Mesenteric fat pad (tissue), 1 donor: ENCODE results near the gene CYTH3. TPM values are rescaled to one million over a fixed set of nuclear protein-coding genes. Genes with fewer than 3 reads are reported as not detected.
"Not testable (repeated sequence)": the region's sequence is repeated elsewhere in the genome, so short reads cannot be mapped to it uniquely, and the experiment has no call there.

Source experiments
- DNase-seq: peaks from one replicate; pipeline ENCODE4 v3.0.0-alpha.2; 2020; ENCODE audit warnings: low spot score
- total RNA-seq: library from RNA; stranded (reverse); fragmentation: NEBNext Ultra II Directional; extraction: Animal tissue kit (Norgen Biotek cat#: 25700); gene quantifications from one replicate; pipeline ENCODE4 v1.2.1, GENCODE V29; 2021
- donor health status: DM: yes; HTN: yes; CAD: no.

Gene CYTH3
- total RNA-seq, 1 donor from 2014 or later: 36.1 TPM

DNA sequence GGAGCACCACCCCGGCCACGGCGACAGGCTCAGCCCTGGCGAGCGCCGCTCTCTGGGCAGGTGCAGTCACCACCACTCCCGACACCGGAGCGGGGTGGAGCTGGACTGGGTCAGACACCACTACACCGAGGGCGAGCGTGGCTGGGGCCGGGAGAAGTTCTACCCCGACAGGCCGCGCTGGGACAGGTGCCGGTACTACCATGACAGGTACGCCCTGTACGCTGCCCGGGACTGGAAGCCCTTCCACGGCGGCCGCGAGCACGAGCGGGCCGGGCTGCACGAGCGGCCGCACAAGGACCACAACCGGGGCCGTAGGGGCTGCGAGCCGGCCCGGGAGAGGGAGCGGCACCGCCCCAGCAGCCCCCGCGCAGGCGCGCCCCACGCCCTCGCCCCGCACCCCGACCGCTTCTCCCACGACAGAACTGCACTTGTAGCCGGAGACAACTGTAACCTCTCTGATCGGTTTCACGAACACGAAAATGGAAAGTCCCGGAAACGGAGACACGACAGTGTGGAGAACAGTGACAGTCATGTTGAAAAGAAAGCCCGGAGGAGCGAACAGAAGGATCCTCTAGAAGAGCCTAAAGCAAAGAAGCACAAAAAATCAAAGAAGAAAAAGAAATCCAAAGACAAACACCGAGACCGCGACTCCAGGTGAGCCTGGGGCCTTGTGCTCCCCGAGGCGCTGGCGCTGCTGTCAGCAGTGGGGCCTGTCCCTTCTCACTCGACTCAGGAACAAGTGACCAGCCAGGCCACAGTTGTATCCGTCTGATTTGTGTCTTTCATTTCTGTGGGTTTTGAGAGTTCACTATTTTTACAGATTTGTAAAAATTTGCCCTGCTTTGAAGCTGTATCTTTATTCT is 117.7 kb downstream of the CYTH3 start:
- DNase-seq: no peak

DNA sequence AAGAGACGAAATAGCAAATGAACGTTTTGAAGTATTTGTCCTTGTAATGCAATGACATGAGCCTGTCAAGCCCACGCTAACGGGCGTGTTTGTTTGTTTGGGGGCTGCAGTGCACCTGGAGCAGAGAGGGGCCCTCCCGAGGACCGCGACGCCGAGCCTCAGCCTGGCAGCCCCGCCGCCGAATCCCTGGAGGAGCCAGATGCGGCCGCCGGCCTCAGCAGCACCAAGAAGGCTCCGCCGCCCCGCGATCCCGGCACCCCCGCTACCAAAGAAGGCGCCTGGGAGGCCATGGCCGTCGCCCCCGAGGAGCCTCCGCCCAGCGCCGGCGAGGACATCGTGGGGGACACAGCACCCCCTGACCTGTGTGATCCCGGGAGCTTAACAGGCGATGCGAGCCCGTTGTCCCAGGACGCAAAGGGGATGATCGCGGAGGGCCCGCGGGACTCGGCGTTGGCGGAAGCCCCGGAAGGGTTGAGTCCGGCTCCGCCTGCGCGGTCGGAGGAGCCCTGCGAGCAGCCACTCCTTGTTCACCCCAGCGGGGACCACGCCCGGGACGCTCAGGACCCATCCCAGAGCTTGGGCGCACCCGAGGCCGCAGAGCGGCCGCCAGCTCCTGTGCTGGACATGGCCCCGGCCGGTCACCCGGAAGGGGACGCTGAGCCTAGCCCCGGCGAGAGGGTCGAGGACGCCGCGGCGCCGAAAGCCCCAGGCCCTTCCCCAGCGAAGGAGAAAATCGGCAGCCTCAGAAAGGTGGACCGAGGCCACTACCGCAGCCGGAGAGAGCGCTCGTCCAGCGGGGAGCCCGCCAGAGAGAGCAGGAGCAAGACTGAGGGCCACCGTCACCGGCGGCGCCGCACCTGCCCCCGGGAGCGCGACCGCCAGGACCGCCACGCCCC is 118.5 kb downstream of the CYTH3 start:
- no peak for DNase-seq

DNA sequence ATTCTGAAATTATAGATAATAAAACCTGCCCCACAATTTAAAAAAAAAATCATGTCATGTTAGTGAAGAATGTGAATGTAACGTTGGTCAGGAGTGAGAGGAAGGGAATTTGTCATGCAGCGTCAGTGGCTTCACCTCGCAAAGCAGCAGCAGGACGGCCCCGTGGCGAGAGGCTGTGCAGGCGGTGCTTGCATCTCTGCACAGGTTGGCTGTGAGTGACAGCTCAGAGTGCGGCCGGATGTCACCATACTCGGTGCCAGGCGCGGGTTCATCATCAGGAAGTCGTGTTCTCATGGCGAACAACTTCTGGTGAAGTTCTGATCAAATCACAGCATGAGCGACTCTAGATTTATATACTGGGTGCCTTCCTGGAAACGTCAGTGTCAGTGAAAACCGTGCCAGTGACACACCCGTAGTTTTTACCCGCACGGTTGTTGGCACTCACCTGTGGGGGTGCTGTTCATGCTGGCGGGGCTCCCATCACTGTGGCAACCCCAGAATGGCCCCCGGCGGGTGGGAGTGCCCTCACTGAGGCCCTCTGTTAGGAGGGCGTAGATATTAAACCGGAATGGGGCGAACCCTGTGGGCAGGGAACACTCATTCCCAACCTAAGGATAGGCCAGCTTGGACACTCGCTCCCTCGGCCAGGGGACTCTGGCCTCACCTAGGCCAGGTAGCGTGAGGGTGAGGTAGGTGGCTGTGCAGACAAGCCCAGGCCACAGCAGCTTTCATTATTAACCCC is 120.3 kb downstream of the CYTH3 start:
- no peak for DNase-seq

DNA sequence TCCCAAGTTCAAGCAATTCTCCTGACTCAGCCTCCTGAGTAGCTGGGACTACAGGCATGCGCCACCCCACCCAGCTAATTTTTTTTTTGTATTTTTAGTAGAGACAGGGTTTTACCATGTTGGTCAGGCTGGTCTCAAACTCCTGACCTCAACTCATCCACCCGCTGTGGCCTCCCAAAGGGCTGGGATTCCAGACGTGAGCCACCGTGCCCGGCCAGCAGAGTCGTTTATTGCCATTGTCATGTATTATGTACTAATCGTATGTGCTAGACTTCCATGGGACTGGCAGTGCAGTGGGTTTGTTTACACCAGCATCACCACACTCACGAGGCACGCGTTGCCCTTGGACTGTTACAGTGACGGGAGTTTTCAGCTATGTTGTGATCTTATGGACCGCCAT is 120.9 kb downstream of the CYTH3 start:
- not testable (repeated sequence) for DNase-seq

DNA sequence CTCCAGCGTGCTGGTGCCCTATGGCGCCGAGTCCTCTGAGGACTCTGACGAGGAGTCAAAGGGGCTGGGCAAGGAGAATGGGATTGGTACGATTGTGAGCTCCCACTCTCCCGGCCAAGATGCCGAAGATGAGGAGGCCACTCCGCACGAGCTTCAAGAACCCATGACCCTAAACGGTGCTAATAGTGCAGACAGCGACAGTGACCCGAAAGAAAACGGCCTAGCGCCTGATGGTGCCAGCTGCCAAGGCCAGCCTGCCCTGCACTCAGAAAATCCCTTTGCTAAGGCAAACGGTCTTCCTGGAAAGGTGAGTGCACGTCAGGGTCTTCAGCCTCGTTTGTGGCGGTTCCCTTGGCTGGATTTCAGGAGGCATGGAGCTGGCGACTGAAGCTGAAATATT is 122.4 kb downstream of the CYTH3 start:
- no peak for DNase-seq

DNA sequence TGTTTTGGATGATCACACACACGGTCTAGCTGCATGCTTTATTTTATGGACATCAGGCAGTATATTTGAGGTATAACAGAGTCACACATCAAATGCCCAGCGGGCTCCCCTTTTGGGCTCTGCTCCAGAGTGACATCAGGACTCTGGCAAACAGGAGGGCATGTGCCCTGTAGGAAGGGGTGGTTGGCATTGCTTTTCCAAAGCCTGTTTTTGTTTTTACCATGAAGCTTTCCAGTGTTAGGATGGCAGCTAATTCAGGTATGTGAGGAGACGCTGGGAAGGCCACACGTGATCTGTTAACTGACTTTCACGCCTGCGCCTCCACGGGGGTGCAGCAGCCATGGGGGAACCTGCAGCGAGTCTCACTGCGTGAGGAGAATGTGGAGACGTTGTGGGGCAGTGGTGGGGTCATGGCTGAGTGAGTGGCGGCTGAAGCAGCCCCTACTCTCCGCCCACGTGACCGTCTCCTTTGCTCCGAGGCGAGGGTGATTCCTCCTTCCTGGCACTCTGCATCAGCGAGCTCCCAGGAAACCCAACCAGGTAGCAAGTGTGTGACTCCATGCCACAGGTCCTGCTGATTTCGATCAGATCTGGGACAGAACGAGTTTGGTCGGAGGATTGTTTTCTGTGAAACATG is 123.6 kb downstream of the CYTH3 start:
- DNase-seq: no peak

DNA sequence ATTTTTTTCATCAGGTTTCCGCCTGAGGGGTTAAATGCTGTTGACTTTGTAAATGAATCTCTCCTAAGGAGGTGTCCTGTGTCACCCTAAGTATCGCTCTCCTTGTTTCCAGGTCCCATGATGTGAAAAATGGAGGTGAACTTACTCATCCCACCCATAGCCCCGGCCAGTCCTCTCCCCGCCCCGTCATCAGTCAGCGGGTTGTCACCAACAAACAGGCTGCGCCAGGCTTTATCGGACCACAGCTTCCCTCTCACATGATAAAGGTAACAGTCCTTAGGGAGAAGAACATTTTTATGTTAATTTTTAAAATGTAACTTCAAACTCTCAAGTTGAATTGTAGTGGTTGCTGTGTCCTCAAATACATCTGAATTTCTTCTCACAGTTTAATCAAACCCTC is 124.8 kb downstream of the CYTH3 start:
- no peak for DNase-seq

DNA sequence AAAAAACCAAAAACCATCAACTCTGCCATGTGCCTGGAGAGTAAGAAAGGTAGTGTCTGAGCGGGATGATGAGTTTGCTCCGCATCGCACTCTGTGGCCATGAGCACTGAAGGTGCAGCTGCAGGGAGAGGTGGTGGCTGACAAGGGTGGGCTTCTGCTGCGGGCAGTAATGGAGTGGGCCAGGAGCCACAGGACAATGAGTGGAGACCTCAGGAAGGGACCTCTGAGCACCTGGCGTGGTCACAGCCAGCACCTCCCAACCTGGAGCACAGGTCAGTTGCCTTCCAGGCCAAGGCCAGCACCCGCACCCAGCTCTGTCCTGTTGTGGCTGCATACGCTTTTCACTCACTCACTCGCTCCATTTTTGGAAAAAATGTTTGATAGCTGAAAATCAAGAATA is 125.8 kb downstream of the CYTH3 start:
- DNase-seq: no peak

DNA sequence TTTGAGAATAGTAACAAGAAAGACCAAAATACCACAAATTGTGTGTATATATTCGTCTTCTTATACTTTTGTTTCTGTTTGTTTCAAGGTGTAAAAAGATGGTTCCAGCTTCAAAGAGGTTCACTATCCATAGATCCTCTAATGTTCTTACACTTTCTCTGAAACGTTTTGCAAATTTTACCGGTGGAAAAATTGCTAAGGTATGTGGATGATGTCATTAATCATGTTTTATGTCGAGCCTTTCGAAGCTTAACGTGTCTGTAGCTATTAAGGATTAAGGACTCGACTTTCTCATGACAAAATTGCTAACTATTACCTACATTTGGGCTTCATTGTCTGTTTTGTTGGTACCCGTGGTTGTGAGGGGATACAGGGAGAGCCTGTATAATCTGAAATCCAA is 128.4 kb downstream of the CYTH3 start:
- DNase-seq: no peak

DNA sequence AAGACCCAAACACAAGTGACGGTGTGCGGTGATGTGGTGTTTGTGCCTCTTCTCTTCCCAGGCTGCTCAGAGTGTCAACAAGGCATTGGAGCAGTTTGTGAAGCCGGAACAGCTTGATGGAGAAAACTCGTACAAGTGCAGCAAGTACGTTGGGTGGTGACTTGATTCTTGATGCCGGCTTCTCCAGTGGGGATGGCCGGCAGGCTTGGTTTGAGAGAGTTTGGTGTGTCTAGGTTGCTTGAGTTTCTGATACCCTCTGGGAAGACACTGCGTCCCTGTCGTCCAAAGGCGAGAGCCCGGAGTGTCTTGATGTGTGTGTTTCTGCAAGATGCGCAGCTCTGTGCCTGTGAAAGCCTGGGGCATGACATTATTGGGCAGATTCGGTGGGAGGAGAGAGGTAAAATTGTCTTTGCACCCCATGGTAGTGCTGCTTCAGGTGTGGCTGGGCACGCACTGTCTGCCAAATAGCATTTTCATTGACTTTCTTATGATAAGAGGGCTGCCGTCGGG is 129.5 kb downstream of the CYTH3 start:
- no peak for DNase-seq

DNA sequence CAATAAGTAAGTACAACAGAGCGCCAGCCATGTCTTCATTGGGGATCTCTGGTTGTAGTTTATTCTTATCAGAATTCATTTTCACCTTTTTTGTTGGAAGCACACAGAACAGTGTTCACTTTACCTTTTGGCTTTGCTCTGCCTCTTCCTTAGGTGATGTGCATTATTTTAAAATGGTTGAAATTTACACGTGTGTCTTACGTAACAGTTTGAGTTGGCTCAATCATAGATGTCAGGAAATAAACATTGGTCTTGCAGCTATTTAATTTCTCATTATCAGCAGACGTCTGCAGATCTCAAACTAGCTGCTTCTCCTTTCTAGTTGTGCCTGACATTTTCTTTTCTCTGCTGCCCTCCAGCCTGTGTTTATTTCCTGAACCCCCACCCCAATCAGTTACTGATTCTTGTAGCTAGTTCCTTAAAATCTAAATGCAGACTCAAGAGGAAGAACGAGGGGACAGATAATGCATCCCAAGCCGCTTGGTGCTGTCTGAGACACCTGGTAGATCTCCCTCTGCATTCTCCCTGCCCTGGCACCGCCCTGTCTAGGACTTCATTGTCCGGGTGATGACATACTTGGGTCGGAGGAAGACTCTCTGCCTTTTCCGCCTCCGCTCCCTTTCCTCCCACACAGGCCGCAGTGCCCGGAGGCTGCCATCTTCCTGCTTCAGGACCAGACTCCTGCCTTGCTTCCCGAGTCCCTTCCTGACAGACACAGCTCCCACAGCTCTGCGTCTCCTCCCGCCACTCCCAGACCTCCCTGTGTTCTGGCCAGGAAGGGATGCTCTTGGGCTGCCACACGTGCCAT is 133.0 kb downstream of the CYTH3 start:
- no peak for DNase-seq

DNA sequence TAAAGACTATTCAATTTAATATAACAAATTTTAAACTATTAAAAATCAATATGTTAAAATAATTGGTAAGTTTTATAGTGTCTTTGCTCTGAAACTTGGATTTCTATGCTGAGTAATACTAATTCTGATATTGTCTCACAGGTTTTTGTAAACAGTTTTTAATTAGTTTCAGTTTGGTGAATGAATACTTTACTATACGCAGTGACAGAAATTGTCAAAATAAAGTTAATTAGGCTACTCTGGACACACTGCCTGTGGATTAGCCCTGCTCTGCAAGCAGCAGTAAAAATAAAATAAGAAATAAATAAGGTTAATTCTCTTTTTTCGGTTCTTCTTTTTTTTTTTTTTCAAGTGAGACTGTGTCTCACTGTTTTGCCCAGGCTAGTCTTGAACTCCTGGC is 135.9 kb downstream of the CYTH3 start:
- DNase-seq: no peak

DNA sequence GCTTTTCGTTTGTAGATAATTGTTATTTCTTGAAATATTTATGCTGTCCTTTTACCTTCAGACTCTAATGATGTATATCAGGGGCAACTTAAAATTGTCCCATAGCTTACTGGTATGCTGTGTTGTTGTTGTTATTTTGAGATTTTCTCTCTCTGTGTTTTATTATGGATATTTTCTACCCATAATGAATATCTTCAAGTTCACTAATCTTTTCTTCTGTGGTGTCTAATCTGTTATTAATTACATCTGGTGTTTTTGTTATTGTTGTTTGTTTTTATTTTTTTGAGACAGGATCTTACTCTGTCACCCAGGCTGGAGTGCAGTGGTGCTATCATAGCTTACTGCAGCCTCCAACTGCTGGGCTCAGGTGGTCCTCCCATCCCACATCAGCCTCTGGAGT is 139.2 kb downstream of the CYTH3 start:
- no peak for DNase-seq

DNA sequence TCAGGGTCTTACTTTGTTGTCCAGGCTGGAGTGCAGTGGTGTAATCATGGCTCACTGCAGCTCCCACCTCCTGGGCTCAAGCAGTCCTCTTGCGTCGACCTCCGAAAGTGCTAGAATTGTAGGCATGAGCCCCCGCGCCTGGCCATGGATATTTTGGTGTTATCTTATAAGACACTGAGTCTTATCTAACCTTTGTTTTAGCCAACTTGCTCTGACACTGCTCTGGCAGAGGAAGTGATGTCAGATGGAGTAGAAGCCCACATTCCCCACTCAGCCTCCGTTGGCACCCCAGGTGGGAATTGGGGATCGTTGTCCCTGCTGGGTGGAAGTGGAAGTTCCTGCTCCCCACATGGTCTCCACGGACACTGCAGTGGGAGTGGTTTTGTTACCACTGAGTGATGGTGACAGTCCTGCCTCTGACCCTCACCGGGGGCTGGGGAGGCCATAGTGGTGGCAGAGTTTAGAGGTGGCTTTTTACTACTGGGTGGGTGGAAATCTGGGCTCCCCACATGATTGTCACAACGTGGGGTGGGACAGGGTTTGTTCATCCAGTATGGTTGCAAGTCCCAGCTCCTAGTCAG is 142.3 kb downstream of the CYTH3 start:
- no peak for DNase-seq

DNA sequence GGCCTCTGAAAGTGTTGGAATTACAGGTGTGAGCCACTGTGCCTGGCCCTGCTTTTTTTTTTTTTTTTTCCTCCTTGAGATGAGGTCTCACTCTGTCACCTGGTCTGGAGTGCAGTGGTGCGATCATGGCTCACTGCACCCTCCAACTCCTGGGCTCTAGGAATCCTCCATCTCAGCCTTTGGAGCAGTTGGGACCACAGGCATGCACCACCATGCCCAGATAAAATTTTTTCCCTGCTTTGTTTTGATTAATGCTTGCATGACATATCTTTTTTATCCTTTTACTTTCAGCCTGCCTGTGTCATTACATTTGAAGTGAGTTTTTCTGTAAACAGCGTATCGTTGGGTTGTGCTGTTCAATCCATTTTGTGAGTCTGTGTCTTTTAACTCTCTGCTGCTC is 144.2 kb downstream of the CYTH3 start:
- DNase-seq: no peak

DNA sequence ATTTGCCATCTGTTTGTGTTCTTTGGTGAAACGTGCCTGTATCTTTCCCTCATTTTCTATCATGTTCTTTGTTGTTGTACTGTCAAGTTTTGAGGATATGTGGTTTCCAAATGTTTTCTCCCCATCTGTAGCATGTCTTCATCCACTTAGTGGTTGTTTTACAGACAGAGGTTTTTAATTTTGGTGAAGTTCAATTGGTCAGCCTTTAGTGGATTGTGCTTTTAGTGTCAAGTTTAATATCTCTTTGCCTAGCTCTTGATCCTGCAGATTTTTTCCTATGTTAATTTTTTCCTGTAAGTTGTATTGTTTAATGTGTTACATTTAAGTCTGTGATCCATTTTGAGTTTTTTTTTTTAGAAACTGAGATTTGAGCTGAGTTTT is 145.3 kb downstream of the CYTH3 start:
- no peak for DNase-seq

DNA sequence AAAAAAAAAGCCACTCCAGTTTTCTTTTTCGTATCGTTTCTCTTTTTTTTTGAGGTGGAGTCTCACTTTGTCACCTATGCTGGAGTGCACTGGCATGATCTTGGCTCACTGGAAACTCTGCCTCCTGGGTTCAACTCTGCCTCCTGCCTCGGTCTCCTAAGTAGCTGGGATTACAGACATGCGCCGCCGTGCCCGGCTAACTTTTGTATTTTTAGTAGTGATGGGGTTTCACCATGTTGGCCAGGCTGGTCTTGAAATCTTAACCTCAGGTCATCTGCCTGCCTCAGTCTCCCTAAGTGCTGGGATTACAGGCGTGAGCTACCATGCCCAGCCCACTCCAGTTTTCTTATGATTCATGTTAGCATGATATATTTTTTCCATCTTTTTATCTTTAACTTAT is 148.6 kb downstream of the CYTH3 start:
- DNase-seq: no peak

DNA sequence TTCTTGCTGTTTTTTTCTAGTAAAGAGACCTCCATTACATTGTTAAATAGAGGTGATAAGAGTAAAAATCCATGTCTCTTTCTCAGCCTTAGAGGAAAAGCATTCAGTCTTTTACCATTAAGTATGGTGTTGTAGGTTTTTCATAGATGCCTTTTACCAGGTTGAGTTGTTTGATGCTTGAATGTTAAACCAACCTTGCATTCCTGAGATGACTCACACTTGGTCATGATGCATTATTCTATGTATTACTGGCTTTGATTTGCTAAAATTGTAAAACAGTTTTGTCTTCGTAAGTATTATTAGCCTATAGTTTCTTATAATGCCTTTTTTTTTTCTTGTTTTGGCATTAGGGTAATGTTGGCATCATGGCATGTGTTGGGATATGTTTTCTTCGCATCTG is 151.3 kb downstream of the CYTH3 start:
- DNase-seq: no peak

DNA sequence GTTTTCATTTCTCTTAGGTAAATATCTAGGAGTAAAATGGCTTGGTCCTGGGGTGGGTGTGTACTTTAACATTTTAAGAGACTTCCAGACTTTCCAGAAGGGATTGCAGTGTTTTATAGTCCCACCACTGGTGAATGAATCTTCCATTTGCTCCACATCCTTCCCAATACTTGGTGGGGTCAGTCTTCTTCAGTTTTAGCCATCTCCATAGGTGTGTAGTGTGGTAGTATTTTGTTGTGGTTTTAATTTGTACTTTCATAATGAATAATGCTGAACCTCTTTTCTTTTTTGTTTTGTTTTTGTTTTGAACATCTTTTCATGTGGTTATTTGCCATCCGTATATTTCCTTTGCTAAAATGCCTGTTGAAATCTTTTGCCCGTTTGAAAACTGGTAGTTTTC is 154.9 kb downstream of the CYTH3 start:
- DNase-seq: no peak

DNA sequence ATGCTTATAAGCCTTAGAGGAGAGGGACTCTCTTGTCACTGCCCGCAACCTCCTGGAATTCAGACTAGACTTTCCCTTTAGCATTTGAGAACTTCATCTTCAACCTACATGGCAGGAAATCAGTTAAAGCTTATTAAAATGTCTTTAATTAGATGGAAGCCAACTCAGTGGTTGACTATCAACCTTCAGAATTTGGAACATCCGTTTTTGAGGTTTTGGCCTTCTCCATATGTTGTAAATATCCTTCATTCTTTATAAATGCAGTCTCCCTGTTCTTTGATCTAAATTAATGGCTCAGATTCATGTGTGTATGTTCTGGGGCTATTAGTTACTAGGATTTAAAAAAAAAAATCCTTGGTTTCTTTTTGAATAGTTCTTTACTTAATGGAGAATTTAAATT is 156.2 kb downstream of the CYTH3 start:
- DNase-seq: no peak
